SW 1271 (cell line): ENCODE results near the gene ALG1L2.
"Not testable (repeated sequence)": the region's sequence is repeated elsewhere in the genome, so short reads cannot be mapped to it uniquely, and the experiment has no call there.

Source experiments
- DNase-seq, 2 experiments: peaks; one replicate each; lab custom pipeline; 2025; lab: John Stamatoyannopoulos, UW

The ALG1L2 gene

DNA sequence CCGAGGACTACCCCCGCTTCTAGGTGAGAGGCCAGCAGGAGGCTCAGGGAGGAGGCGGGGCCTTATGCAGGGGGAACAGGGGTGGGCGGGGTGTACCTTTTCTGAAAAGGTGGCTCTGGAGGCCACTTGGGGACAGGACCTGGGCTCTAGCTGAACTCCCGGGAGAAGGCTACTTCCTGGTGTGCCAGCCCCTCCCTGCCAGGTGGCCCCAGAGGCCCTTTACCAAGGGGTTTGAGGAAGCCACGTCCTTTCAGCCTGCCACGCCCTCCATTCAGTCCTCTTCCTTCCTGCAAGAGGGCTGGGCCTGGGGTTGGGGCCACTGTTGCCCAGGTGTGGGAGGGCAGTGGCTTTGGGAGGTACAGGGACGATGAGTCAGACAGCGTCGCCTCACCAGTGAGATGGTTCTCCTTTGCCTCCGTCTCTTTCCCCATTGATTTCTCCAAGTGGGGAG, 12.9 kb downstream of the ALG1L2 start:
- not testable (repeated sequence) for DNase-seq

DNA sequence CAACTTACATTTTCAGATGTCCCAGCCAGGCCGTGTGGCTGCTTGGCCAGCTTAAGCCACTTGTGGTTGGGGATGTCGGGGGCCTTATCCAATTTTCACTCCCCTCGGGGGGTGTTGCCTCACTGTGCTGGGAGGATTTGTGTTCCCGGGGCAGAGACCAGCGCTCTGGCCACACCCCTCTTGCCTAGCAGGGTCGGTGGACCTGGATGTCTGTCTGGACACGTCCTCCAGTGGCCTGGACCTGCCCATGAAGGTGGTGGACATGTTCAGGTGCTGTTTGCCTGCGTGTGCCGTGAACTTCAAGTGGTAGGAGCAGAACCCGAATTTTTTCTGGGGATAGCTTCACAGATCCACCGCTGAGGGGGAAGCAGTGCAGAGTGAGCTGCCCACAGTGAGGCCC, 14.2 kb downstream of the ALG1L2 start:
- not testable (repeated sequence) for DNase-seq

DNA sequence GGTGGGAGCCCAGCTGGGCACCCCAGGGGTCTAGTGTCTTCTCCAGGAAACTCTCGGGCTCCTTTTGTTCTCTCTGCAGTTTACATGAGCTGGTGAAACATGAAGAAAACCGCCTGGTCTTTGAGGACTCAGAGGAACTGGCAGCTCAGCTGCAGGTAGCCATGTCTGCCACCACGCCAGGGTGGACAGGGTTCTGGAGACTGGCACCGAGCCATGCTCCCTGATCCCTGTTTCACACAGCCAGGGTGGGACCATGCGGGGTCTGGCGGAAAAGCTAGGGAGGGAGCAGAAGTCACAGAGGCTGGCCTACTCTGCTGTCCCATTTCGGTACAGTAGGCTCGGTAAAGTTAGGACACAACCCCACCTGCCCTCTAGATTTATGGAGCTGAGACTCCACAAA, 15.5 kb downstream of the ALG1L2 start:
- not testable (repeated sequence) for DNase-seq

DNA sequence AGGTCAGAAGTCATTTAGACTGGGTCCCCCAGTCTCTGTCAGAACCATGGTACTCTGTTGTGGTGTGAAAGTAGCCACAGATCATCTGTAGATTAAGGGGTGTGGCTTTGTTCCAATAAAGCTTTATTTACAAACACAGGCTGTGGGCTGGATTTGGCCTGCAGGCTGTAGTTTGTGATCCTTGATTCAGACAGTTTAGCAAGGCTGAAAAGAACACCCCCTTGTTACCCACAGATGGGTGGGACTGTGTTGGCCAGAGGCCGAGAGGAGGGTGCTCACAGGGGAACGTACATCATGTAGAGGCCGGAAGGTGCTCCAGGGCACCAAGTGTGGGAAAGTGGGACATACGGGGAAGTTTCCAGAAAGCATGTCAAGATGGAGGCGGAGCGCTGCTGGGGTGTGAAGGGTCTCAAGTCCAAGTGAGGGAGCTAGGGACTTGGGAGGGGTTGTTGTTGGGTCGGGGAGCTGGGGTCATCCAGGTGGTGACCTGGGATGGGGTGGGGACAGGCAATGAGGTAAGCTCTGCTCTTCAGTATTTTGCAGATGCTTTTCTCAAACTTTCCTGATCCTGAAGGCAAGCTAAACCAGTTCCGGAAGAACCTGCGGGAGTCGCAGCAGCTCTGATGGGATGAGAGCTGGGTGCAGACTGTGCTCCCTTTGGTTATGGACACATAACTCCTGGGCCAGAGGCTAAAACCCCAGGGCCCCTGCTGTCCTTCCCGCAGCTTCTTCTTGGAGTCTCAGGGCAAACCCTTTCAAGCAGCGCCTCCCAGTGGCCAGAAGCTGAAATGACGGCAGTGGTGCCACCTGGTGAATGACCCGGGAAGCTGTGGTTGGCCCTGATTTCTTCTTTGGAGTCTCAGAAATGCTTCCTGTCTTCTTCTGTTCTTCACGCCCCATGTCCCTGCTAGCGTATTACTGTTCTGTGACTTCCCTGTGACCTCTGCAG, 16.3 kb downstream of the ALG1L2 start:
- peak in 1 of 2 experiments; percentile 3 for DNase-seq

DNA sequence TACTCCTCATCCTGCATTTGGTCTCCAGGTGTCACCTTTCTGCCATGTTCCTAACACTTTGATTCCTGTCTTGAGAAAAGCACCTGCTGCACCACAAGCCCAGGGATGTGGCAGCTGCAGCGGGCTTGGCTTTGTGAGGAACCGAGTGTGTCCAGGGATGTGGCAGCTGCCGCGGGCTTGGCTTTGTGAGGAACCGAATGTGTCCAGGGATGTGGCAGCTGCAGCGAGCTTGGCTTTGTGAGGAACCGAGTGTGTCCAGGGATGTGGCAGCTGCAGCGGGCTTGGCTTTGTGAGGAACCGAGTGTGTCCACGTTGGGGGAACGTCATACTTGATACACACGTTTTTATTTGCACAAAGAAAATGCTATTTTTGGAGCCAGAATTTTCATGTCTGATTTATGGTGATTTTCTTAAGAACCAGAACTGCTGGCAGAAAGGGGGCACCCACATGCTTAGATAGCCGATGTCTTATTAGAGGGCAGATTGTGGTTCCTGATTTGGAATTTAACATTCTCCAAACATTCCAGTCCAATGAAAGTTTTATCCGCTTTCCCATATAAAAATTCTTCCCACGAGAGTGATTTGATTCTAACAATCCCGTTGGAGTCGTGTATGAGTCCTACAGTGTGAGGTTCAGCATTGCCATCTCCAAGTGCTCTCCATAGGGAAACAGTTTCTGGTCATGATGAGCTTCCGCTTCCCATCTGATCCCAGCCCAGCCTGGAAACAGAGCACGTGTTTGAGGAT, 17.2 kb downstream of the ALG1L2 start:
- DNase-seq: not testable (repeated sequence)

DNA sequence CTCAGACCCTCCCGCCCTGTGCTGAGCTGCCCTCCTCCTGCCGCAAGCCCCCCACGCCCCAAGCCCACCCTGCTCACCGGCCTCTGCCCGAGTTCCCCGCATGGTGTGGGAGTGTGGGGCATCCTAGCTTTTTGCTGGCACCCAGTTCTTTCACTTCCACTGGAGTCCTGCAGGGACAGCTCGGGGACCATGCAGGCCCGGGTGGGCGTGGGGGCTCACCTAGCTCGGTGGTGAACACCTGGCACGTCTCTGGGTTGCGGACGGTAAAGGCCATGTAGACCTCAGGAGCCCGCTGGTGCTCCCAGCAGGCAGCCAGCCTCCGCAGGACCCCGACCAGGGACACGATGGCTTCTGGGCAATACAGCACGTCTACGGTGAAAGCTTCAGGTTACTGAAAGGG, 20.9 kb downstream of the ALG1L2 start:
- not testable (repeated sequence) for DNase-seq

DNA sequence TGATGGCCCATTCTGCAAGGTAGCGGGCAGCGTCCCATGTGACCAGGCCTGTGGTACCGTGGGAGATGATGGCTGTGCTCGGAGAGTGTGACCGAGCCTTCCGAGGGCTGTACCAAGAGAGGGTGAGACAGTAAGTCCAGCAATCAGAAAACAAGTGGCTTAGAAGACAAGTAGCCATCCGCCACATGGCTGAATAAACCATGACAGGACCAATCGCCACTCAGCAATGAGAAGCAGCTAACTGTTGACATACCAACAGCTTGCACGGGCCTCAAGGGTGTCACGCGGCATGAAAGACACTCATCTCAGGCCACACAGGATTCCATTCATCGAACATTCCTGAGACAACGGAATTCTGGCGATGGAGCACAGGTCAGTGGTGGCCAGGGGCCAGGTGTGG, 22.6 kb downstream of the ALG1L2 start:
- DNase-seq: not testable (repeated sequence)

DNA sequence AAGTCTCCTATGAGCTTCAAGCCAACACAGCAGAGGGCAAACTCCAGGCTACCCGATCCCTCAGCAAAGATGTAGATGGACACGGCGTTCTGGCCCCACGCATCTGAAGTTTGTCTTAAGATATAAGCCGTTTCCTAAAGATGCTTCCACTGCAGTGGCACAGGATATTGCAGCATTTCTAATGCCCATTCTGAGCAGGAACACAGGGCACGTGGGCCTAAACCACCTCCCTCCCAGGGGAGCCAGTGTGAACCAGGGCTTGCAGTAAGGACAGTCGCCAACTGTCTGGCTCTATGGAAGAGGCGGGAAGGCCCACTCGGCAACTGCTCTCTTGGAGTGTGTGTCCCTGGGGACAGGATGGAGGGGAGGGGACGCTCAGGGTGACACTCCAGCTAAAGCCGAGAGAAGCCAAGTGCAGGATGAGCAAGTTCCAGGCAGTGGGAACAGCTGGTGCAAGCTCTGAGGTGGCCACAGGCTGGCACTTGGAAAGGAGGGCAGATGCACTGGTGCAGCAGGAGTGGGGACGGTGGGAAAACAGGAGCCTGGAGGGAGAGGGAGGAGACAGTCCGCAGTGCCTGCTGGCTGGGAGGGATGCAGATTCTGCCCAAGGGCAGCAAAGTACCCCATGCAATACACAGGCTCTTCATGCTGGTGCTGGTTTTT, 25.8 kb downstream of the ALG1L2 start:
- not testable (repeated sequence) for DNase-seq

DNA sequence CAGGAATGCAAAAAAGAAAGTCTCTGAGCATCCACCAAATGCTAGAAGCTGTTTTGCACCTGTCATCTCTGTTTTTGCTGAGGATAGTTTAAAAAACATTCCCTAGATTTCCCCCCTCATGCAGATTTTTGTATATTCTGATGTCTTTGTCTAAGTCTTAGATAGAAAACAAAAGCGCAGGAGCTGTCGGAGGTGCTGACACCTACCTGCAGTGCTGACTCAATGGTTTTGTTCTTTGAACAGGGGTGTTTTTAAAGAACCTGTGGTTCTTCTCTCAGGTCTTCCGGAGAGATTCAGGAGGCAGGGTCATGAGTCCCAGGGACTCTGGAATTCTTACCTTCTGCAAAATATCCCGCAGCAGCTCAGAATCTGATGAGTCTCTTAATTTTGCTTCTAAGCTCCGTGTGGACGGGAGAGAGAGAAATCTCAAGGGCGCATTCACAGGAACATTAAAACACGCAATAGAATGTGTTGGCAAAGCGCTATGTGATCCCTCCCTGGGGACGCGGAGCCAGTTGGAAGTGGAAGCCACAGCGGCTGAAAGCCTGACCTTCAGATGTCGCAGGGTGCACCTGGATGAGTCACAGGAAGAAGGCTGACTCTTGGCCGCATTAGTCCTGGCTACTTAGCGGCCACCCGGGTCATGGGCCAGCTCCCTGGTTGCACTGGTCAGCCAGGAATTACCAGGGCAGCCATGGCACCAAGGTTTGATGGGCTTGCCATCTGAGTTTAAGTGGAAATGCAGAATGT, 27.4 kb downstream of the ALG1L2 start:
- not testable (repeated sequence) for DNase-seq

DNA sequence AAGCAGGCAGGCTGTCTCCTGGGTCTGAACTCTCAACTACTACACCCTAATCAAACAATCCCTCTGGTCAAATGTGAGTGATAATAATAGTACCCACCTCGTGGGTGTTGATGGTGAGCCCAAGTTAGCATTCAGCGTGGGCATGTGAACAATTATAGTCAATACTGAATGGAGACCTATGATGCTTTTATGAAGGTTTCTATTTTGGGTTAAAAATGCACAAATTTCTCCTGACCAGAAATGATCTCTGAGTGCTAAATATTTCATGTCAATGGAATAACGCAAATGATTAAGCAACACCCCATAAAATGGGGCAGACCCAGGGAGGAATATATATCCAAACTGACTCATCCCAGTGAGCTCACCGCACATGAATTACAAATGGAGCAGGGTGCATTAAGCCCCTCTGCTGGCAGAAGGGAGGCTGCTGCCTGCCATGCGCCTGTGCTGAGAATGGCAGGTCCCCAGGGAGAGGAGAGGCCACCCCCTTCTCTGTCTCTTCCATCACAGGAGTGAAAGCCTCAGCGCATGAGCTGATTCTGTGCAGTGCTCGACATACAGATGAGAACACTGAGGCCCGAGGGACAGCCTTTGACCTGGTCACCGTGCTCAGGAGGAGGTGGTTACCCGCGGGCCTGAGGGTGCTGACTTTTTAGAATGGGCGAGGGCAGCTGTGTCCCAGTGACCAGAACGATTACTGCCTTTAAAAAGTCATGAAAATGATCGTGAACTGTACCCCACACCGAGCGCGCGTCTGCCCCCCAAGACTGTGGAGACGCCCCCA, 28.9 kb downstream of the ALG1L2 start:
- not testable (repeated sequence) for DNase-seq

DNA sequence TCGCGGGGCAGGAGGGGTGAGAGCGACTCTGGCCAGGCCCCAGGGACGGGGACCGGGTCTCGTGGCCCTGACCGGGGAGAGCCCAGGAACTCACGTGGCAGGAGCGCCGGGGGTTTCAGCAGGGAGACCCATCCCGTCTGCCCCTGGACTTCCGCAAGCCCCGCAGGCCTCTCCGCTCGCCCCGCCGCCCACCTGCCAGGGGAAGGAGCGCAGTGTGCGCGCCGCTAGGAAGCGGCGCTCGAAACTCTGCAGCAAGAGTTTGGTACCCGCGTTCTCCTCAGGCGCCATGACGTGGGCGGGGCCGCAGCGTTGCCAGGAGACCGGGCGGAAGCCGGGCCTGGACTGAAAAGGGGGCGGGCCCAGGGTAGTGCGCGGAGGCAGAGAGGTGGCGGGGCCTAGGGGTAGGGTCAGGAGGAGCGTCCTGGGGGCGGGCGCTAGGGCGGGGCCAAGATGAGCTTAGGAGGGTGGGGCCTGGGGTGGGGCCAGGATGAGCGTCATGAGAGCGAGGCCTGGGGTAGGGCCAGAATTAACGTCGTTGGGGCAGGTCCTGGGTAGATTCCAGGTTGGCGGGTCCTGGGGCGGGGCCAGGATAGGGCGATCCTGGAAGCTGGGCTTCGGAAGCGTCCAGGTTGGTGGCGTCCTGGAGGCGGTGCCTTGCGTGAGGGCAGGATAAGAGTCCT, 29.7 kb downstream of the ALG1L2 start:
- peak; percentile 89 to 94 for DNase-seq

DNA sequence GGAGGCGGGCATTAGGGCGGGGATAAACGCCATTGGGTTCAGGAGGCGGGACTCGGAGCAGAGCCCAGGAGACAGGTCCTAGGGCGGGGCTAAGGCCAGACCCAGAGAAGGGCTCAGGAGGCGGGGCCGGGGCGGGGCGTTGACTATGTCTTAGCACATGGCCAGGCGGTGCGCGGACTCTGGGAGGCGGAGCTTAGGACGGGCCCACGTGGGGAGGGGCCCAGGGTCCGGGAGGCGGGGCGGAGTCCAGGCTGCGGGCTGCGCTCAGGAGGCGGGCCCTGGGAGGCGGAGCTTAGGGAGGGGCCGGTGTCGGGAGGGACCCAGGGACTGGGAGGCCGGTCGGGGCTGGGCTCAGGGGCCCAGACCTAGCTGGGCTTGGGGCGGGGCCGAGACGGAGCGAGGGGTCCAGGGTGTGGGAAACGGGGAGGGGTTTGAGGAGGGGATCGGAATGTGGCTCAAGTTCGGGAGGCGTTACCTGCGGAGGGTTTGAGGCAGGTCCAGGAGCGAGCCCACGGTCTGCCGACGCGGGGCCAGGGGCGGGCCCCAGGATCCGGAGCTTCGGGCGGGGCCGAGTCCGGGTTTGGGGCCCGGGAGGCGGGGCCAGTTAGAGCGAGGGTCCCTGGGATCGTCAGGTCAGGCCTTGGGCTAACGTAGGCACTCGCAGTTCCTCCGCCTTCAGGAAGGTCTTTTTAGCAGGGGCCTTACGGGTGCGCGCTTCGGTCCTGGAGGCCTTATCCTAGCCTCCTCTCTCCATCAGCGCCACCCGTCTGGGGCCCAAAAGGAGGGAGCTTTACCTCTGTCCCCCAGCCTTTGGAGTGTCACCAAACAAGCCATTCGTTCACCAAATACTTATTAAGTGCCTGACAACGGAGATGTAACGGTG, 30.5 kb downstream of the ALG1L2 start:
- peak in 1 of 2 experiments; percentile 93 for DNase-seq

DNA sequence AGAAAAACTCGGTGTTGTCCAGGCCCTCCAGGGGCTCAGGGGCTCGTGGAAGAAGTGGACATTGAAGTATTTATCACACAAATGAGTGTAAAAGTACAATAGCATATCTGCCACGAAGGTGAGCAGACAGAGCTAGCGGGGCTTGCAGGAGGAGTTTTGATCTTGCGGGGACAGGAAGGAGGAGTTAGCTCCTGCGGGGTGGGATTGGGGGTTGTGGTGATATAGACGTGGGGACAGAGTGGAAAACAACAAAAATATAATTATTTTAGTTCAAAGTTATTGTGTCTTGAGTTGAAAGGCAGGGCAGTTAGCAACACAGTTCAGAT, 31.1 kb downstream of the ALG1L2 start:
- DNase-seq: not testable (repeated sequence)

DNA sequence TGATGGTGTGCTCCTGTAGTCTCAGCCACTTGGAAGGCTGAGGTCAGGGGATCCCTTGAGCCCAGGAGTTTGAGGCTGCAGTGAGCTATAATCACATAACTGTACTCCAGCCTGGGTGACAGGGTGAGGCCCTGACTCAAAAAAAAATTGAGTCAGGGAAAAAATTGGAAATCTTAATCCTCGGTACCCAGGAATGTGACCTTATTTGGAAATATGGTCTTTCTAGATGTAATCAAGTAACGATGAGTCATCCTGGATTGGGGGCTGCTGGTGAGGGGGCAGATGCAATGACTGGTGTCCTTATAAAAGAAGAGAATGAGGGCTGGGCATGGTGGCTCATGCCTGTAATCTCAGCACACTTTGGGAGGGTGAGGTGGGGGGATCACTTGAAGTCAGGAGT, 33.8 kb downstream of the ALG1L2 start:
- DNase-seq: not testable (repeated sequence)

DNA sequence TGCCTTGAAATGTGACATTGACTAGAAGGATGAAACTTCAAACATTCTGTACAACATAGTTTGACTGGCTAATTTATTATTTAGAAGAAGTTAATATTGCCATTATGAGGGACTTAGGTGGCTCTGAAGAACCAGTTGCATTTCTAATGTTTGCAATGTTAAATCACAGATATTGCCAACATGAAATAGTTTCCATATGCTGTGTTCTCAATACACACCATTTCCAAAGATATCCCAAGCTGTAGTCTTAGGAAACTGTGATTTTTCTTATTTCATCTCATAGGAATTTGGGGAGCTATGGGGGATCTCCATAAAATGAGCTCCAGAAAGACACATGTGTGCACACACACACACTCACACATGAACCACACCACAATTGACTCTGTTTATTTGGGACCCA, 36.3 kb downstream of the ALG1L2 start:
- DNase-seq: no peak

DNA sequence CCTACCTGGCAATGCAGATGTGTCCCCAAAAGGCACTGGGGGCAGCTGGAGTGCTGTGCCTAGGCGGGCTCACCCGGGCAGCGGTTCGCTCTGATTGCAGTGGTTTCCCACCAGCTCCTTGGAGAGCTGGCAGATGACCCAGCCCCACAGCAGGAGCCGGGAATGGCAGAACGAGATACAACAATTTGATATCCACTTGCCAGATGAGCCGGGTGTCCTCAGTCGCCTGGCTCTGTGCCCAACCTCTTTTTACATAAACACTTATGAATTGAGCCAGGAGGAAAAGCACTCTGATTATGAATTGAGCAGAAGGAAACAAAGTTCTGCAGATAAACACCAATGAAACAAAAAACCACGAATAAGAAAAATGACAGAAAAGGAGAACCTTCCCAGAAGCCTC, 38.2 kb downstream of the ALG1L2 start:
- DNase-seq: not testable (repeated sequence)

DNA sequence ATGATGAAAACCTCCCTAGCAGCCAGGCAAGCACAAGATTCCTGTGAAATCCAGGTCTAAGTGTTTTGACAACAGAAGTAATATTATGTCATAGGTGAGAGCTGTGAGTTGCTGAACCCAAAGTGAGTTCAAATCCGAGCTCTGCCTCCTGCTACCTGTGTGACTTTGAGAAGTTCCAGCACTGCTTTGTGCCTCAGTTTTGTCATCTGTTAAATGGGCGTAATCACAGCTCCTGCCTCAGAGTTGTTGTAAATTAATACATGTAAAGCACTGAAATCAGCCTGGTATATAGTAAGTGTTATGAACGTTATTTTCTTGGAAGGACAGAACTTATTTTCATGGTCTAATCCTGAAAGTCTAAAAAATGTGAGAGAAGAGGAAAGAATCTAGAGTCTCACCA, 38.7 kb downstream of the ALG1L2 start:
- DNase-seq: not testable (repeated sequence)

DNA sequence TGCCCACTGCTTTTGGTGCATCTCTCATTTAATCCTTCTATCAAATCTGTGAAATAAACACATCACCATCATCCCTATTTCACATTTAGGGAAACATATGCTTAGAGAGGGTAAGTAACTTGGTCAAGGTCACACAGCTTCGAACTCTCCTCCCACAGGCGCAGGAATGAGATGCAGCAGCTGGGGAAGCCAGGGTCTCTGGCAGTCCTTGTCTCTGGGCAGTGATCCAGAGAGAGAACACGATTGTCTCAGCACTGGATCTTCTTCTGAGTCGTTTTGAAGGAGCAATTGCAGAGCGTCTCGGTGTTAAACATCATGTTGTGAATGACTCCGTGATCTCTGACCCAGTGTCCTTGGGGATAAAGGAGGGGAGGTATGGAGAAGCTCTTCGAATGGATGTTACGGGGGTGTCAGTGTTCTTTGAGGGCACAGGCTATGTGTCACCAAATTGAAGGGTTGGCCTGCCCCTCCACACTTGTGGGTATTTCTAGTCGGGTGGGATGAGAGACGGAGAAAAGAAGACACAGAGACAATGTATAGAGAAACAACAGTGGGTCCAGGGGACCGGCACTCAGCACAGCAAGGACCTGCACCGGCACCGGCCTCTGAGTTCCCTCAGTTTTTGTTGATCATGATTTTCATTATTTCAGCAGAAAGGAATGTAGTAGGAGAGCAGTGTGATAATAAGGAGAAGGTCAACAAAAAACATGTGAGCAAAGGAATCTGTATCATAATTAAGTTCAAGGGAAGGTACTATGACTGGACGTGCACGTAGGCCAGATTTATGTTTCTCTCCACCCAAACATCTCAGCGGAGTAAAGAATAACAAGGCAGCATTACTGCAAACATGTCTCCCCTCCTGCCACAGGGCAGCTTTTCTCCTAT, 41.5 kb downstream of the ALG1L2 start:
- not testable (repeated sequence) for DNase-seq
